Stimulated activated naive CD8-positive, alpha-beta T cell treated with anti-CD3 and anti-CD28 coated beads, Interleukin-15, Interleukin-2, amounts not matched to agents 100 ng/mL and 50 ng/mL, for 24 hours (primary cell): ENCODE data around the gene RAD50.
"Not testable (repeated sequence)": the region's sequence is repeated elsewhere in the genome, so short reads cannot be mapped to it uniquely, and the experiment has no call there.

Experiments used
- H3K27ac Mint-ChIP-seq: one replicate; pipeline ENCODE4 v1.8.0; 2021; ENCODE audit warnings: mild to moderate bottlenecking, mixed read lengths
- H3K27me3 Mint-ChIP-seq: one replicate; pipeline ENCODE4 v1.8.0; 2021; ENCODE audit warnings: mixed read lengths
- H3K36me3 Mint-ChIP-seq: one replicate; pipeline ENCODE4 v1.8.0; 2021; ENCODE audit warnings: low read depth, mixed read lengths
- H3K4me1 Mint-ChIP-seq: one replicate; pipeline ENCODE4 v1.8.0; 2021; ENCODE audit warnings: low read depth, mixed read lengths
- H3K4me3 Mint-ChIP-seq: one replicate; pipeline ENCODE4 v1.8.0; 2021; ENCODE audit warnings: mild to moderate bottlenecking, mixed read lengths
- H3K9me3 Mint-ChIP-seq: one replicate; pipeline ENCODE4 v1.8.0; 2021; ENCODE audit warnings: mixed read lengths

Gene RAD50

GRCh38 chr5:132543472-132544201 lies 13.1 kb upstream of the RAD50 start, which contains the start of gene IL5:
Gene IL5, minus strand, starts transcription at chr5:132543522. Its CDS starts 44 bp downstream, at chr5:132543478.
- no peaks in the 10 kb centered on the region for H3K36me3 Mint-ChIP-seq
- H3K9me3 Mint-ChIP-seq: no peaks in the 10 kb centered on the region
- no peak within 1 kb of the TSS for H3K4me3 Mint-ChIP-seq
- H3K4me1 Mint-ChIP-seq: peaks cover 22% of the 10 kb centered on the region
- no peak within 1 kb of the TSS for H3K27ac Mint-ChIP-seq
- H3K27me3 Mint-ChIP-seq: peaks cover 4% of the 10 kb centered on the region

DNA sequence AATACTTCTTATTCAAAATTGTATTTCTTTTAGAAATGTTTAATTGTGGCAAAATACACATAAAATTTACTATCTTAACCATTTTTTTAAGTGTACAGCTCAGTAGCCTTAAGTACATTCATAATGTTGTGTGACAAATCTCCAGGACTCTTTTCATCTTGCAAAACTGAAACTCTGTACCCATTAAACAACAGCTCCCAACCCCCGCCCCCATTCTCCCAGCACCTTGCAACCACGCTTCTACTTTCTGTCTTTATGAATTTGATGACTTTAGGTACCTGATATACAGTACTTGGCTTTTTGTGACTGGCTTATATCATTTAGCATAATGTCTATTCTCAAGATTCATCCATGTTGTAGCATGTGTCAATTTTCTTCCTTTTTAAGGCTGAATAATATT lies 10.7 kb upstream of the RAD50 start:
- no peak overlapping the region for H3K4me3 Mint-ChIP-seq
- H3K27me3 Mint-ChIP-seq: peaks cover 4% of the 10 kb centered on the region
- H3K4me1 Mint-ChIP-seq: peaks cover 32% of the 10 kb centered on the region
- no peaks in the 10 kb centered on the region for H3K36me3 Mint-ChIP-seq
- no peaks in the 10 kb centered on the region for H3K9me3 Mint-ChIP-seq
- H3K27ac Mint-ChIP-seq: no peak overlapping the region

DNA sequence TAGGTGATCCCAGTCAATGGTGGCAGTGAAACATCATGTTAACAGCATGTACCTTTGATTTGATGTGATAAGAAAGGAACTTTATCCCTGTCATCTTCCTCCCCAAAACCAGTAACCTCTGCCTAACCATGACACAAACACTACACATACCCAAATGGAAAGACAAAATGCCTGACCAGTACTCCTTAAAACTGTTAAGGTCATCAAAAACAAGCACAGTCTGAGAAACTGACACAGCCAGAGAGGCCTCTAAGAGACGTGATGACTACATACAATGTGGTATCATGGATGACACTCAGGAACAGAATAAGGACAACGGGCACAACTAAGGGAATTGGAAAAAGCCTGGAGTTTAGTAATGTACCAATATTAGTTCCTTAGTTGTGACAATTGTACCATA lies 9.5 kb upstream of the RAD50 start:
- H3K36me3 Mint-ChIP-seq: no peaks in the 10 kb centered on the region

GRCh38 chr5:132548834-132549233 lies 7.9 kb upstream of the RAD50 start:
- H3K27me3 Mint-ChIP-seq, H3K36me3 Mint-ChIP-seq, H3K4me3 Mint-ChIP-seq, H3K27ac Mint-ChIP-seq, H3K9me3 Mint-ChIP-seq: not testable (repeated sequence)
- H3K4me1 Mint-ChIP-seq: peaks cover 28% of the 10 kb centered on the region

More for the DNA sequence above, 9.5 kb upstream of the RAD50 start:
- H3K4me3 Mint-ChIP-seq: no peak overlapping the region
- peaks cover 32% of the 10 kb centered on the region for H3K4me1 Mint-ChIP-seq
- no peaks in the 10 kb centered on the region for H3K27me3 Mint-ChIP-seq
- H3K27ac Mint-ChIP-seq: no peak overlapping the region
- H3K9me3 Mint-ChIP-seq: no peaks in the 10 kb centered on the region

DNA sequence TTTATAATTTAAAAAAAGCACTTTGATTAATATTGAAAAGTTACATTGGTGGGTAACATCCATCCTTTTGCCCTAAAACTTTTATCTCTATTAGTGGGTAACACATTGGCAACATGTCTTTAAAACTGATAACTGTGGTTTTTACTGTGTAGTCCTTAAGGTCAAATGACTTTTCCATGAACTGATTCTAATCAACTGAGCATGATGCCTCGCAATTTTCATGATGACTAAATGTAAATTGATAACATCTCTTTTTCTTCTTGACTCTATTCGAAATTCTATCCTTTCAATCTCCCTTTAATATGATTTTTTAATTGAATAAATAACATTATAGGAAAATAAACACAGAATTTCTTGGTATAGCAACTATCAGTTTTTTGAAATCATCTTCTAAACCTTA lies 7.2 kb upstream of the RAD50 start:
- Mint-ChIP-seq H3K9me3 (no peaks in the 10 kb centered on the region), H3K4me1 (peaks cover 25% of the 10 kb centered on the region), H3K27me3 (no peaks in the 10 kb centered on the region), H3K4me3 (no peak overlapping the region), H3K36me3 (no peaks in the 10 kb centered on the region), H3K27ac (no peak overlapping the region)

DNA sequence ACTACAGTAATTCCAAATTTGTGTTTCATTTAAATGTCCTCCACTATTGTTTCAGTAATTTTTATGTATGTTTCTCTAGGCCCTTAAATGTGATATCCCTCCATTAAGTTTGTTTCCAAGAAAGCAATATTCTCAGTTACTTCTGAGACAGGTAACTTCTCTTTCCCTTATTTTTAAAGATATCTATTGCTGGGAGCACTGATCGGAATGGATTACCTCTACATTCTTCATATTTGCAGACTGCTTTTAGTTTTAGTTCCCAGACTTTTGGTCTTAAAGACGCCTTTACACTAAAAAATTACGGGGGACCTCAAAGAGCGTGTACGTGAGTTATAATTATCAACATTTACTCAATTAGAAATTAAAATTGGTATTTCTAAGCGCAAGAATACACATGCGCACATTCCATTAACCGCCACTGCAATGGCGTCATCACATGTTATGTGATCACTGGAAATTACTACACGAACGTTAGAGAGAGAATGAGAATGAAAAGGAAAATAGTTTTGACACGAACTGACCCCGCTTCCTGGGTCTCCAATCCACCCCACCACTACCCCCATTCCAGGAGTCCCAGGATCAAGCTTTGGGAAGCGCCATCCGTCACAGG lies 519 bp upstream of the RAD50 start:
- no peaks in the 10 kb centered on the region for H3K27me3 Mint-ChIP-seq
- peaks cover 7% of the 10 kb centered on the region for H3K36me3 Mint-ChIP-seq
- peaks cover 26% of the 10 kb centered on the region for H3K4me1 Mint-ChIP-seq
- no peaks in the 10 kb centered on the region for H3K9me3 Mint-ChIP-seq
- peak overlapping the region; percentile 95 for H3K27ac Mint-ChIP-seq
- peak overlapping the region; percentile 89 for H3K4me3 Mint-ChIP-seq

- Mint-ChIP-seq H3K4me1 (peaks cover 26% of the 10 kb centered on the region), H3K27ac (peak overlapping the region; percentile 95), H3K4me3 (peak overlapping the region; percentile 89), H3K36me3 (peaks cover 7% of the 10 kb centered on the region), H3K27me3 (no peaks in the 10 kb centered on the region), H3K9me3 (no peaks in the 10 kb centered on the region)
Observed at GRCh38 chr5:132557478-132558172, 848 bp downstream of the RAD50 start.

DNA sequence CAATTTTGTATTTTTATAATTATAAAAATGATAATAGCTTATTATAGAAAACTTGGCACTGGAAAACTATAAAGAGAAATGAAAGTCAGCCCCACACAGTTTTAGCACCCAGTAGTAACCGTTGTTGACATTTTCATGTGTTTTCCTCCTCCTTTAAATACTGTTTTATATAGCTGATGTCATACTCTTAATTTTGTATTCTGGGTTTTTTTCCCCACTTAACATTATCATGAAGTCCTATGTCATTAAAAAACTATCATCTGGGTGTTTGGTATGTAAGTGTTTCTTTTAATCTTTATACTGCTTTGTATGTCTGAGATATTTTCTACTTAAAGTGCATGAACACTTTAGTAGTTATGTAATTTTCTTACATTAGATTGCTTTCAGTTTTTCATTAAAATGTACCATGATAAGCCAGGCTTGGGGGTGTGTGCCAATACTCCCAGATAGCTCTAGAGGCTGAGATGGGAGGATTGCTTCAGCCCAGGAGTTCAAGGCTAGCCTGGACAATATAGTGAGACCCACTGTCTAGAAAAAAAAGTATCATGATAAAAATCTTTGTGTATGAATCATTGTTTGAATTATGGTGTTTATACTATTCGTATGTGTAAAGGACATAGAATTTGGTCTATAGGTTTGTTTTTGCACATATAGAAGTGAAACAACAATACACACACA lies 2.7 kb downstream of the RAD50 start:
- Mint-ChIP-seq H3K4me1 (peaks cover 26% of the 10 kb centered on the region), H3K27ac (no peak overlapping the region), H3K27me3 (no peaks in the 10 kb centered on the region), H3K4me3 (peak overlapping the region; percentile 27), H3K9me3 (no peaks in the 10 kb centered on the region), H3K36me3 (peaks cover 7% of the 10 kb centered on the region)

DNA sequence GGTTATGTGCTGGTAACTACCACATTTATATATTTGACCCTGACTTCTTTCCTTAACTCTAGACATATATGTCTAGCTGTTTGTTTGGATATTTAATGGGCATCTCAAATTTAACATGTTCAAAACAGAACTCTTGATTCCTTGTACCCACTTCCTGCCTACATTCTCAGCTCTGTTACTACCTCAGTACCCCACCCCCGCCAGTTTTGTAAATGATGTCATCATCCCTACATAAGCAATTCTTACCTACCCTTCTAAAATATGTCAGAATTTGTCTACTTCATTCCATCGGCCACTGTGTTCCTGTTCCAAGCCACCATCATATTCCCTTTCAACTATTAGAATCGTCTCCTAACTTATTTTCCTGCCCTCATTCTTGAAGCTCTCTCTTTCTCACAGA lies 4.8 kb downstream of the RAD50 start:
- Mint-ChIP-seq H3K9me3 (peaks cover 3% of the 10 kb centered on the region), H3K4me3 (no peak overlapping the region), H3K27me3 (no peaks in the 10 kb centered on the region), H3K4me1 (peaks cover 26% of the 10 kb centered on the region), H3K27ac (no peak overlapping the region), H3K36me3 (peaks cover 13% of the 10 kb centered on the region)

GRCh38 chr5:132564555-132564954 lies 7.8 kb downstream of the RAD50 start:
- H3K27me3 Mint-ChIP-seq, H3K27ac Mint-ChIP-seq, H3K9me3 Mint-ChIP-seq, H3K4me3 Mint-ChIP-seq: not testable (repeated sequence)
- Mint-ChIP-seq H3K4me1 (peaks cover 34% of the 10 kb centered on the region), H3K36me3 (peaks cover 33% of the 10 kb centered on the region)

DNA sequence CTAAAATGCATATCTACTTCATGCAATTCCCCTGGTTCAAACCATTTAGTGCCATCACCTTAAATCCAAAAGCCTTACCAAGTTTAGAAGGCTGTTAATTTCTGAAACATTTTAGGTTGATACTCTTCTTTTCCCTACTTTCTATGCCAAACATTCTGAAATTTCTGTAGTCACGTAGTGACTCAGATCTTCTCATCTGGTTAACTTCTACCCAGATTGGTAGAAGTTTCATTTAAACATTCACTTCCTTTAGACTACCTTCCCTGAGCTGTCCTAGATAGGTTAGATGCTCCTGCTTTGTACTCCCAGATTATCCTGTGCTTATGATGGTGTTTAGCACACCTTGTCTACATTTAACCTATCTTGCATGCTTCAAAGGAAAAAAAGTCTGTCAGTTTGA lies 9.9 kb downstream of the RAD50 start:
- no peaks in the 10 kb centered on the region for H3K27me3 Mint-ChIP-seq
- peaks cover 48% of the 10 kb centered on the region for H3K36me3 Mint-ChIP-seq
- peaks cover 3% of the 10 kb centered on the region for H3K9me3 Mint-ChIP-seq
- H3K4me1 Mint-ChIP-seq: peaks cover 44% of the 10 kb centered on the region
- H3K27ac Mint-ChIP-seq: peak overlapping the region; percentile 34
- H3K4me3 Mint-ChIP-seq: no peak overlapping the region

GRCh38 chr5:132576123-132576522 lies 19.3 kb downstream of the RAD50 start:
- H3K4me1 Mint-ChIP-seq: peaks cover 33% of the 10 kb centered on the region
- peaks cover 84% of the 10 kb centered on the region for H3K36me3 Mint-ChIP-seq
- H3K4me3 Mint-ChIP-seq: no peak overlapping the region
- peak overlapping the region; percentile 26 for H3K27ac Mint-ChIP-seq
- H3K9me3 Mint-ChIP-seq: no peaks in the 10 kb centered on the region
- no peaks in the 10 kb centered on the region for H3K27me3 Mint-ChIP-seq

GRCh38 chr5:132584560-132584959 lies 27.8 kb downstream of the RAD50 start:
- H3K4me3 Mint-ChIP-seq, H3K4me1 Mint-ChIP-seq, H3K9me3 Mint-ChIP-seq, H3K27me3 Mint-ChIP-seq, H3K27ac Mint-ChIP-seq: not testable (repeated sequence)
- peaks cover 67% of the 10 kb centered on the region for H3K36me3 Mint-ChIP-seq

DNA sequence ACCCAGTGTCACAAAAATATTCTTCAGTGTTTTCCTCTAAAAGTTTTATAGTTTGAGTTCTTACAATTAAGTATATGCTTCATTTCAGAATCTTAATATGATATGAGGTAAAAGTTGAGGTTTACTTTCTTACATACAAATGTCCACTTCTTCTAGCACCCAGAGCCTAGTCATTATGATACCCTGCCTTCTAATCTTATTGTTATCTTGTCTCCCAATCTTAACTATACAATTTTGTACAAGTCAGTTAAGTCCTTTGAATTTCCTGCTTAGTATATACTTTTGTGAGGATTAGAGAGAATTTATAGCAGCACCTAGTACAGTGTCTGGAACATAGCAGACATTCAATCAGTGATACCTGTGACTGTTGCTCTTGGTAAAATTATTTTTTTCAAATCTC lies 29.3 kb downstream of the RAD50 start:
- H3K36me3 Mint-ChIP-seq: peaks cover 73% of the 10 kb centered on the region
- H3K9me3 Mint-ChIP-seq: no peaks in the 10 kb centered on the region

DNA sequence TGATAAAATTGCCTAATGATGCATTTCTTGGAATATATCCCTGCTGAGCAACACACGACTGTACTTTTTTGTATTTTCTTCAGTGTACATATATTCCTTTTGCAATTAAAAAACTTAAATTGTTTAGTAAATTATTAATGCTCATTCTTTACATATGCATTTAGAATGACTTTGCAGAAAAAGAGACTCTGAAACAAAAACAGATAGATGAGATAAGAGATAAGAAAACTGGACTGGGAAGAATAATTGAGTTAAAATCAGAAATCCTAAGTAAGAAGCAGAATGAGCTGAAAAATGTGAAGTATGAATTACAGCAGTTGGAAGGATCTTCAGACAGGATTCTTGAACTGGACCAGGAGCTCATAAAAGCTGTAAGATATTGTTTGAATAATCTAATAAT lies 32.7 kb downstream of the RAD50 start:
- Mint-ChIP-seq H3K36me3 (peaks cover 70% of the 10 kb centered on the region), H3K4me3 (no peak overlapping the region), H3K4me1 (no peaks in the 10 kb centered on the region), H3K9me3 (no peaks in the 10 kb centered on the region), H3K27ac (no peak overlapping the region), H3K27me3 (no peaks in the 10 kb centered on the region)

More for the DNA sequence above, 29.3 kb downstream of the RAD50 start:
- Mint-ChIP-seq H3K4me1 (no peaks in the 10 kb centered on the region), H3K27ac (no peak overlapping the region), H3K4me3 (no peak overlapping the region), H3K27me3 (no peaks in the 10 kb centered on the region)
